ENCODE results near the gene COIL. TPM values are rescaled to one million over a fixed set of nuclear protein-coding genes. Genes with fewer than 3 reads are reported as not detected.

Gene COIL
- total and polyA plus RNA-seq, 9 of the 15 experiments (the other 6 are each of a cell fraction or from before 2014, with no cell fraction given) = 23.9 to 41.3 (median 28.7) TPM

DNA sequence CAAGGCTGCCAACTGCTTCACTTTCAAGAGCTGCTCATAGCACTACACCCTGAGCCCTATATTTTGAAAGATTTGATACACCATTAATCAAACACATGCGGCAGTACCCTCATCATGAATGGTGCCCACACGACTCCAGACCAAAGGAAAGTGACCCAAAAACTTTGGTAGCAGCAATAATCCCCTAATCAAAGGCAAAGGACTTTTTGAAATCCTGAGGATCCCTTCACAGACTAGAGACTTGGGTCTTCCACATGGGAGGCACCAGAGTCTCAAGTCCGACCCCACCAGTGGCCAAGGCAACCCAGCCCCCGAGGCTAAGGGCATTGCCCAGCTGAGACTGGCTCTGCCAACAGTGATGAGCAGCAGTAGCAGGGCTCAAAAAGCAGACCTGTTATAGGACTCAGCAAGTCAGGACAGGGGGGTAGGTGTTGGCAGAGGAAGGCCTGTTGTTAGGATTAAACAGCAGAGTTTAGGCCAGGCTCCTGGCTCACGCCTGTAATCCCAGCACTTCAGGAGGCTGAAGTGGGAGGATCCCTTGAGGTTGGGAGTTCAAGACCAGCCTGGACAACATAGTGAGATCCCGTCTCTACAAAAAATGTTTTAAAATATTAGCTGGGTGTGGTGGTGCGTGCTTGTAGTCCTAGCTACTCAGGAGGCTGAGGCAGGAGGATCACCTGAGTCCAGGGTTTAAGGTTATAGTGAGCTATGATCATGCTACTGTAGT, 50.2 kb downstream of the COIL start (continued):
- TF ChIP-seq, protein P1, sequence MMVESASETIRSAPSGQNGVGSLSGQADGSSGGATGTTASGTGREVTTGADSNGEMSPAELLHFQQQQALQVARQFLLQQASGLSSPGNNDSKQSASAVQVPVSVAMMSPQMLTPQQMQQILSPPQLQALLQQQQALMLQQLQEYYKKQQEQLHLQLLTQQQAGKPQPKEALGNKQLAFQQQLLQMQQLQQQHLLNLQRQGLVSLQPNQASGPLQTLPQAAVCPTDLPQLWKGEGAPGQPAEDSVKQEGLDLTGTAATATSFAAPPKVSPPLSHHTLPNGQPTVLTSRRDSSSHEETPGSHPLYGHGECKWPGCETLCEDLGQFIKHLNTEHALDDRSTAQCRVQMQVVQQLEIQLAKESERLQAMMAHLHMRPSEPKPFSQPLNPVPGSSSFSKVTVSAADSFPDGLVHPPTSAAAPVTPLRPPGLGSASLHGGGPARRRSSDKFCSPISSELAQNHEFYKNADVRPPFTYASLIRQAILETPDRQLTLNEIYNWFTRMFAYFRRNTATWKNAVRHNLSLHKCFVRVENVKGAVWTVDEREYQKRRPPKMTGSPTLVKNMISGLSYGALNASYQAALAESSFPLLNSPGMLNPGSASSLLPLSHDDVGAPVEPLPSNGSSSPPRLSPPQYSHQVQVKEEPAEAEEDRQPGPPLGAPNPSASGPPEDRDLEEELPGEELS (CRISPR knock-in tag; IDR thresholded peaks at IDR 0.05; ENCODE audit: borderline replicate concordance) = no peak
- TF ChIP-seq, protein P2, sequence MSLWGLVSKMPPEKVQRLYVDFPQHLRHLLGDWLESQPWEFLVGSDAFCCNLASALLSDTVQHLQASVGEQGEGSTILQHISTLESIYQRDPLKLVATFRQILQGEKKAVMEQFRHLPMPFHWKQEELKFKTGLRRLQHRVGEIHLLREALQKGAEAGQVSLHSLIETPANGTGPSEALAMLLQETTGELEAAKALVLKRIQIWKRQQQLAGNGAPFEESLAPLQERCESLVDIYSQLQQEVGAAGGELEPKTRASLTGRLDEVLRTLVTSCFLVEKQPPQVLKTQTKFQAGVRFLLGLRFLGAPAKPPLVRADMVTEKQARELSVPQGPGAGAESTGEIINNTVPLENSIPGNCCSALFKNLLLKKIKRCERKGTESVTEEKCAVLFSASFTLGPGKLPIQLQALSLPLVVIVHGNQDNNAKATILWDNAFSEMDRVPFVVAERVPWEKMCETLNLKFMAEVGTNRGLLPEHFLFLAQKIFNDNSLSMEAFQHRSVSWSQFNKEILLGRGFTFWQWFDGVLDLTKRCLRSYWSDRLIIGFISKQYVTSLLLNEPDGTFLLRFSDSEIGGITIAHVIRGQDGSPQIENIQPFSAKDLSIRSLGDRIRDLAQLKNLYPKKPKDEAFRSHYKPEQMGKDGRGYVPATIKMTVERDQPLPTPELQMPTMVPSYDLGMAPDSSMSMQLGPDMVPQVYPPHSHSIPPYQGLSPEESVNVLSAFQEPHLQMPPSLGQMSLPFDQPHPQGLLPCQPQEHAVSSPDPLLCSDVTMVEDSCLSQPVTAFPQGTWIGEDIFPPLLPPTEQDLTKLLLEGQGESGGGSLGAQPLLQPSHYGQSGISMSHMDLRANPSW (CRISPR knock-in tag; IDR thresholded peaks at IDR 0.05) = no peak
- TF ChIP-seq, protein P3, sequence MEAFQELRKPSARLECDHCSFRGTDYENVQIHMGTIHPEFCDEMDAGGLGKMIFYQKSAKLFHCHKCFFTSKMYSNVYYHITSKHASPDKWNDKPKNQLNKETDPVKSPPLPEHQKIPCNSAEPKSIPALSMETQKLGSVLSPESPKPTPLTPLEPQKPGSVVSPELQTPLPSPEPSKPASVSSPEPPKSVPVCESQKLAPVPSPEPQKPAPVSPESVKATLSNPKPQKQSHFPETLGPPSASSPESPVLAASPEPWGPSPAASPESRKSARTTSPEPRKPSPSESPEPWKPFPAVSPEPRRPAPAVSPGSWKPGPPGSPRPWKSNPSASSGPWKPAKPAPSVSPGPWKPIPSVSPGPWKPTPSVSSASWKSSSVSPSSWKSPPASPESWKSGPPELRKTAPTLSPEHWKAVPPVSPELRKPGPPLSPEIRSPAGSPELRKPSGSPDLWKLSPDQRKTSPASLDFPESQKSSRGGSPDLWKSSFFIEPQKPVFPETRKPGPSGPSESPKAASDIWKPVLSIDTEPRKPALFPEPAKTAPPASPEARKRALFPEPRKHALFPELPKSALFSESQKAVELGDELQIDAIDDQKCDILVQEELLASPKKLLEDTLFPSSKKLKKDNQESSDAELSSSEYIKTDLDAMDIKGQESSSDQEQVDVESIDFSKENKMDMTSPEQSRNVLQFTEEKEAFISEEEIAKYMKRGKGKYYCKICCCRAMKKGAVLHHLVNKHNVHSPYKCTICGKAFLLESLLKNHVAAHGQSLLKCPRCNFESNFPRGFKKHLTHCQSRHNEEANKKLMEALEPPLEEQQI (IDR thresholded peaks at IDR 0.05) = no peak
- no peak for TF ChIP-seq BCL6 (CRISPR knock-in tag; IDR thresholded peaks at IDR 0.05)
- no peak for TF ChIP-seq FOXK2 (conservative IDR thresholded peaks at IDR 0.05 in 1 of 2, IDR thresholded peaks at IDR 0.05 in 1 of 2; ENCODE audit: low read depth in 2 of 2)
- TF ChIP-seq RBM17 (IDR thresholded peaks at IDR 0.05; ENCODE audit: borderline replicate concordance, low read depth, low read length) = no peak
- no peak for TF ChIP-seq ZNF766 (CRISPR knock-in tag; conservative IDR thresholded peaks at IDR 0.05)
- no peak for TF ChIP-seq ILF3 (IDR thresholded peaks at IDR 0.05; ENCODE audit: borderline replicate concordance)
- TF ChIP-seq DIDO1 (tag; IDR thresholded peaks at IDR 0.05; ENCODE audit: low read depth) = no peak
- TF ChIP-seq NCOA4 (IDR thresholded peaks at IDR 0.05; ENCODE audit: partially characterized antibody) = no peak
- TF ChIP-seq ZNF121 (CRISPR knock-in tag; conservative IDR thresholded peaks at IDR 0.05) = peak; percentile 96
- no peak for TF ChIP-seq NFE2L1 (tag; IDR thresholded peaks at IDR 0.05; ENCODE audit: borderline replicate concordance, low read depth)
- no peak for TF ChIP-seq TFAM (CRISPR knock-in tag; conservative IDR thresholded peaks at IDR 0.05)
- no peak for TF ChIP-seq SAFB2 (IDR thresholded peaks at IDR 0.05; ENCODE audit: borderline replicate concordance, low read depth, low read length, severe bottlenecking)
- TF ChIP-seq, protein P4, sequence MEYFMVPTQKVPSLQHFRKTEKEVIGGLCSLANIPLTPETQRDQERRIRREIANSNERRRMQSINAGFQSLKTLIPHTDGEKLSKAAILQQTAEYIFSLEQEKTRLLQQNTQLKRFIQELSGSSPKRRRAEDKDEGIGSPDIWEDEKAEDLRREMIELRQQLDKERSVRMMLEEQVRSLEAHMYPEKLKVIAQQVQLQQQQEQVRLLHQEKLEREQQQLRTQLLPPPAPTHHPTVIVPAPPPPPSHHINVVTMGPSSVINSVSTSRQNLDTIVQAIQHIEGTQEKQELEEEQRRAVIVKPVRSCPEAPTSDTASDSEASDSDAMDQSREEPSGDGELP (CRISPR knock-in tag; IDR thresholded peaks at IDR 0.05; ENCODE audit: borderline replicate concordance) = peak; percentile 4; the same call in 1 of the 2 replicates
- TF ChIP-seq DPF2 (IDR thresholded peaks at IDR 0.05) = 0 out of 2 replicates have a peak, but pooled peaks have one; percentile 4
- no peak for TF ChIP-seq ZNF445 (CRISPR knock-in tag; IDR thresholded peaks at IDR 0.05; ENCODE audit: low read depth)
- TF ChIP-seq, protein P5, sequence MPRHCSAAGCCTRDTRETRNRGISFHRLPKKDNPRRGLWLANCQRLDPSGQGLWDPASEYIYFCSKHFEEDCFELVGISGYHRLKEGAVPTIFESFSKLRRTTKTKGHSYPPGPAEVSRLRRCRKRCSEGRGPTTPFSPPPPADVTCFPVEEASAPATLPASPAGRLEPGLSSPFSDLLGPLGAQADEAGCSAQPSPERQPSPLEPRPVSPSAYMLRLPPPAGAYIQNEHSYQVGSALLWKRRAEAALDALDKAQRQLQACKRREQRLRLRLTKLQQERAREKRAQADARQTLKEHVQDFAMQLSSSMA (CRISPR knock-in tag; IDR thresholded peaks at IDR 0.05) = no peak
- TF ChIP-seq OTX1 (CRISPR knock-in tag; IDR thresholded peaks at IDR 0.05) = no peak
